Activated gamma-delta T cell treated with Interleukin-2 at 50 U/mL for 16 hours (primary cell): ENCODE data around the gene CCNB2.
"Not testable (repeated sequence)": the region's sequence is repeated elsewhere in the genome, so short reads cannot be mapped to it uniquely, and the experiment has no call there.

Source experiments
- DNase-seq: peaks from one replicate; pipeline ENCODE4 v3.0.0-alpha.2; 2020

Gene CCNB2

GRCh38 chr15:59104912-59105732 is at the start of gene CCNB2:
Gene CCNB2, plus strand, starts transcription at chr15:59105146. Its CDS starts 123 bp downstream, at chr15:59105269.
- DNase-seq, result peak; percentile 78

GRCh38 chr15:59059076-59059597 is 45.8 kb upstream of the CCNB2 start:
- DNase-seq, result no peak

DNA sequence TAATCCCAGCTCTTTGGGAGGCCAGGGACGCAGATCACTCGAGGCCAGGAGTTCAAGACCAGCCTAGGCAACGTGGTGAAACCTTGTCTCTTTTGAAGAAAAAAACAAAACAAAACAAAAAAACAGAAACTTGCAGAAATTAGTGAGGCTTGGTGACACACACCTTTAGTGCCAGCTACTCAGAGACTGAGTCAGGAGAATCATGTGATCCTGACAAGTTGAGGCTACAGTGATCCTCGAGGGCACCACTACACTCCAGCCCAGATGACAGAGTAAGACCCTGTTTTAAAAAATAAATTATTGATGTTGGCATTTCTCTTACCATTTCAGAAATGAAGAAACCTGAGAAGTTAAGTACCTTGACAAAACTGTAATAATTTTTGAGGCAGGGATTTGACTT is 44.6 kb upstream of the CCNB2 start:
- DNase-seq, result no peak

DNA sequence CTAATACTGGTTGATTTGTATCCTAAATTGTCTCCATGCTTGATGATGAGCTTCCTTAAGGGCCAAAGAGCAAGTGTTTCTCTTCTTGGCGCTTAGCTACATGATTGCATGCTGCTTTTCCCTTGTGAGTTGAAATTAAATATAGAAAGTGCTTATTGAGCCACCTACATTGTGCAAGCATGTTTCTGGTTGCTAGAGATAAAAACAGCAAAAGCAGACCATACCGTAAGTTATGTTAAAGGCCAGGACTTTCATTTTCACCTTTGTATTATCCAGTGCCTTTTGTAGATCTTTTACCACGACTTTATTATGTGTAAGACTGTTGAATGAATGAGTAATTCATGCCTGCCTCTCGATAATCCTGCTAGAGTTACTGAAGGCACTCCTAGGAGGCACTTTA is 41.9 kb upstream of the CCNB2 start:
- no peak for DNase-seq

DNA sequence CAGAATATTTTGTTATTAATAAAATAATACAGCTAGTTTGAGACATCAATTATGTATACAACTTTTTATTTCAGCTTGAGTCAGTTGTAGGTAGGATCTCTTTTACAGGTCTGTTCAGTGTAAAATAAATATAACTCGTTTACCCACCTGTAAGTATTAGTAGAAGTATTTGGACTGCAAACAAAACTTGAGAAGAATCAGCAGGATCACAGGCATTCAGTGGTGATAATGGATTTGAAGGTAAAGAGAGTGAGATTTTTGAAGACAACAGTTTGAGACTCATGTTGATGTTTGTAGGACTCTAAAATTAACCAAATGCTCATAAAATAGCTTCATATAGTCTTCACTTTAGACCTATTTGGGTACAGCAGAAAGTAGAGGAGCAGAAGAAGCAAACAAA is 35.5 kb upstream of the CCNB2 start:
- no peak for DNase-seq

- no peak for DNase-seq
Observed at GRCh38 chr15:59074607-59075006, 30.3 kb upstream of the CCNB2 start.

DNA sequence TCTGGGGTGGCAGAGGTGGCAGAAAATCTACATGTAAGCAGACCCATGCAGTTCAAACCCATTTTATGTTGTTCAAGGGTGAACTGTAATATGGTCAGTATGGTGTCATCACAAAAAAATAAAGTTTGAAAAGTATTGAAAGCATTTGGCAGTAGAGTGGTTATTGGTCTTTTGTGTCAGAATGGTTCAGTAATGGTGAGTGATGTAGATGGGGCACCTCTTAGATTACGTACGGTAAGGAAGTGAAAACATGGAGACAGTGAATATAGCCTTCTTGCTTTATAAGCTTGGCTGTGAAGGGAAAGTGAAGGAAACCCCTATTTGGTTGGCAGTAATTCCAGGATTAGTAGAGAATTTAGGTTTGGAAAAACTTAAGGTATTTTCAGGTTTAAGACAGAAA is 17.2 kb upstream of the CCNB2 start:
- no peak for DNase-seq

- DNase-seq, result no peak
Observed at GRCh38 chr15:59094077-59094476, 10.9 kb upstream of the CCNB2 start.

DNA sequence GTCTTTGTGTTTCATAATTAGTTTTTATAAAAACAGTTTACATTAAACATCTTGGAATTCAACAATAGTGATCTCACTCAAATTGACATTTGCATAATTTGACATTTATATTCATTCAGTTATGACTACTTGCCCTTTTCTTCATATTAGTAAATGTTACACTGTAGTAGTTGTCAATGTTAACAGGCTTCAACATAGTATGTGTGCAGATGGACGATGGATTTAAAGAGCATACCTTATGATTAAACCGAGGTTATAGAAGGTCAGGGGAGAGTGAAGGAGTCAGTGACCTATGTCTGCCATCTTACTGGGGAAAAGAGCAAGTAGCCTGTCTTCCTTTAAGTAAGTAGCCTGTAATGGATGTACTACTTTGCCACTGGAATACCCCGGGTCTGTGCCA is 8.5 kb upstream of the CCNB2 start:
- DNase-seq, result no peak

DNA sequence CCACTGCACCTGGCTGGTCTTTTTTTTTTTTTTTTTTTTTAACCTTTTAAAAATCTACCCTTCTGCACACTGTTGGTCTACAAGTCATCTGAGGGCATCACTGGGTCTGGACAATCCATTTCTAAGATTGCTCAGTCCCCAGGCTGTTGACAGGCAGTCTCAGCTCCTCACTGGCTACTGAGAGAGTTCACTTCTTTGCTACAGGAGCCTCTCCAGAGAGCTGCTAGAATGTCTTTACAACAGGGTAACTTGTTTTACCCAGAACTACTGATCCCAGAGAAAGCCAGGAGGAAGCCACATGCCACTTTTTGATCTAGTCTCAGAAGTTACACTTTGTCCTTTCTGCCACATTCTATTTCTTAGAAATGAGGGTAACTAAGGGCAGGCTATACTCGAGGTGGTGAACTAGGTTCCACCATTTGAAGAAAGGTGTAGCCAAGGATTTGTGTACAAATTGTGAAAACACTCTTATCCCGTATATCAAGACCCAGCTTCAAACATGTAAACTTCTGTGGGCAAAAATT is 5.7 kb upstream of the CCNB2 start:
- no peak for DNase-seq

GRCh38 chr15:59104602-59104911 is 389 bp upstream of the CCNB2 start:
- DNase-seq, result no peak

DNA sequence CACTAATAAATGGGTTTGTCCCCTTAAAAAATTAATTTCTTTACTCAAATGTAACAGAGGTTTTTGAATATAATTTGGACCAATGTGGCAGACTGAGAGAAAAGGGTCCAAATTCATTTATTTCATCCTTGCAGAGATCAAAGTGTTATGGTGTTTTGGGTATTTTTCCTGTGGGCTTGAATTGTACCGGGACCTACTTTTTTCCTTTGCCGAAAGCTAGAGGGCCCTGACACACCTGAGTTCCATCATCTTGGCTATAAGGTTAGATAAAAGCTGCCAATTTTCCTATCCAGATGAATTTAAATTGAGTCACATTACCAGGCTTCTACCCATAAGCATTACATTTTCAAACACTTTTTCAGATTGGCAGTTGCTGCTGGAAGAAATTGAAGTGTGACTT is 908 bp downstream of the CCNB2 start:
- DNase-seq, result no peak

DNA sequence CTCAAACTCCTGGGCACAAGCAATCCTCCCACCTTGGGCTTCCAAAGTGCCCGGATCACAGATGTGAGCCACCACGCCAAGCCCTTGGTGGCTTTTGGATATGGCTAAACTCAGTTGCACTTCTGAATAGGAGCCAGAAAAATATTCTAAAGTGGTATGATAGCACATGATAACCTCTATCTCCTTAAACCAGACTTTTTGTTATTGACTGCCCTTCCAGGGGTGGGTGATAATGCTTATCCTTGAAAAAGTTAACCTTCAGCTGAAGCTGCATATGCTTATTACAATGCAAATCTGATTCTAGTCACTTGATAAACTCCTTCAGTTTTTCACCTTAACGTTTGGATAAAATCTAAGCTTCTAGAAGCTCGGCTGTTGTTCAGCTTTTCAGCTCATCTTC is 6.3 kb downstream of the CCNB2 start:
- DNase-seq, result no peak

DNA sequence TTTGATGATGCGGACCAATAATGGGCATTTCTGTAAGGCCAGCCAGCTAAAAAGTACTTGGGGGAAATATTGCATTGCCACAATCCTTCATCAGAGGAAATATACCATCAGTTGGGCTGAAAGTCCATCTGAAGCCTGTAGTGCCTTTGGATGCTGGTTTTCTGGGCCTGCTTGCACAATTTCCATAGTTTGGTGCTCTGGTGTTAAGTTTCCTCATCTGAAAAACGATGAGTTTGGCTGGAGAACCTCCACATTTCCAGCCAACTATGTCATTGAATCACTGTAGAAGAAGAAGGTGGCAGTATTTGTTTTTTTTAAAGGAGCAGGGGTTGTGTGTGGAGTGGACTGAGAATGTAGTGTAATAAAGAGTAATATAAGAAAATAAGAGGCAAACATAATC is 10.1 kb downstream of the CCNB2 start:
- no peak for DNase-seq

DNA sequence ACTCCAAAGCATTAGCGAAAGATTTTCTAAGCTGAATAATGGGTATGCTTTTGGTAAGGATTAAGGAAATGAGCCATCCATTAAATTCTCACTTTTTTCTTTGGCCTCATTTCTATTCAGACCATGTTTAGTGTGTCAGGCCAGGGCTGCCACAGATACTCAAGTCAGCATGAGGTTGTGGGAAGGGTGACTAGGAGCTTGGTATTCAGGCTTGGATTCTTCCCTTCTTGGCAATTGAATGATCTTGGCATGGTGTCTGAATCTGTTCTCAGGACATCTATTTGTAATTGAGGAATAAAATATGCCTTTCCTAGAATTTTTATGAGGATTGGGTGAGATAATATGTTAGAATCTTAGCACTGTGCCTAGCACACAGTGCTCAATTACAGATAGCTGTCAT is 11.2 kb downstream of the CCNB2 start:
- DNase-seq, result no peak

DNA sequence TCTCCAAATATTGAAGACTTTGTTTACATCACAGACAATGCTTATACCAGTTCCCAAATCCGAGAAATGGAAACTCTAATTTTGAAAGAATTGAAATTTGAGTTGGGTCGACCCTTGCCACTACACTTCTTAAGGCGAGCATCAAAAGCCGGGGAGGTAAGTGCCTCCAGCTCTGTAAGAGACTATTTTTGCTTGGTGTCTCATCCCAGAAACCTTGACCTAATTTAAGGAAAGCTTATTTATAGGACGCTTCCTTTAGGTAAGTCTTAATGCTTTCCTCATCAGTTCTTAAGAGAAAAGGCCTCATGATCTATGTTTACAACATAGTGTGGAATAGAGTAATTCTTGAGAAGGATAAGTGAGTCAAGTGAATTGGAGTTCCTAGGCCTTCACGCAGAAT is 11.8 kb downstream of the CCNB2 start:
- no peak for DNase-seq

- DNase-seq, result no peak
Observed at GRCh38 chr15:59119625-59120024, 14.7 kb downstream of the CCNB2 start.

DNA sequence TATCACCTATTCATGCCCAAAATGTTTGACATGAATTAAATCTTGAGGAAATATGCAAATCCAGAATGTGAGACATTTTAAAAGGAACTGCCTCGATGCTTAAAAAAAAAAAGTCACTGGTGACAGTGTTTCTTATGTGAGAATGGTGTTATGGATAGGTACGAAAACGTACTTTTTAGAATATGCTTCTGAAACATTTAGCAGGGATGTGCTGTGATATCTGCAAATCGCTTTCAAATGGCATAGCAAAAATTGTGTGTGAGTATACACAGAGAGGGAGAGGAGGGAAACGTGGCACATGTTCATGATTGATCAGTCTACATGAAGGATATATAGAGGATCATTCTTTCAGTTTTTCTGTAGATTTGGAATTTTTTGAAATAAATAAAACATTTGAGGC is 16.0 kb downstream of the CCNB2 start:
- DNase-seq, result no peak

DNA sequence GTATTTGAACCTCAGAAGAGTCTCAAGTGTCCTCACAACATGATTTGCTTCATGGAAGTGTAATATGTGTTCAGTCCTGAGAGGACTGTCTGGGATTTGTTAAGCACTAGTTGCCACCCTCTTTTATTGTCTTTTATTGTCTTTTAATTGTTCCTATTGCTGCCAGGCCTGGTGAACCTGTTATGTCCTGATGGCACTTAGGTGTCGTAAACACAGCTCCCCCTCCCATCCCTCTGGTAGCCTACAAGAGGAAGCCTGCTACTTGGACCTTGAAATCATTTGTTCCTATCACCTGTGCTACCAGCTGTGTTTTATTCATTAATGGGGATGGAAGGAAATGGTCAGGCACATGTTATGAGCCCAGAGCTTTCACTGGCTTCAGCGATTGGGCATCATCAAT is 19.3 kb downstream of the CCNB2 start:
- DNase-seq, result no peak

- not testable (repeated sequence) for DNase-seq
Observed at GRCh38 chr15:59125683-59126082, 20.7 kb downstream of the CCNB2 start.

GRCh38 chr15:59127255-59127654 is 22.3 kb downstream of the CCNB2 start:
- not testable (repeated sequence) for DNase-seq

- no peak for DNase-seq
Observed at GRCh38 chr15:59131456-59131855, 26.5 kb downstream of the CCNB2 start.

DNA sequence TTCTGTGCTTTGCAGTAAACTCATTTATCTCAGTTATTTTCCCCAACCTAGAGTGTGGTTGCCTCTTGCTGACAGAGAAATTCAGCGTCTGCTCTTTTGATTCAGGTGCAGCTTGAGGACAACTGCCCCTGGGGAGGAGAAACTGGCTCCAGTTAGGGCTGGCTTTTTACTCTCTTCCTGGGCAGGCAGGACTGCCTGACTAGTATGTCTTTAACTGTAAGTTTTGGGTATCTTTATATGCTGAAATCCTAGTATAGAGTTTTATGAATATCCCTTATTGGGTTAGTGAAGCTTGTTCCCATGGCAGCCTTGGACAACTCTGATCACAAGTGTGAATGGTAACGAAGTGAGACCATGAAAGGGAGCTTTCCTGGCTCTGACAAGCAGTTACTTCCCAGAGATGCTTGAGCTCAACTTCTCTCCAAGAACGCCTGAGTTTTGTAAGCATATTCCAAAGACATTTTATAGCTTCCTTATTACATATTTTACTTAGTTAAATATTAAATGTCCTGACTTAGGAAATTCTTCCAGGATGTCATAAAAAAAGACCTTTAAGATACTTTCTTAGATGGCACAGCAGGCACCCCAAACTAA is 27.1 kb downstream of the CCNB2 start:
- no peak for DNase-seq

GRCh38 chr15:59133929-59134427 is 29.0 kb downstream of the CCNB2 start:
- DNase-seq, result no peak
